ENCODE results near the gene AHCYL2. TPM values are rescaled to one million over a fixed set of nuclear protein-coding genes. Genes with fewer than 3 reads are reported as not detected.
A peak's percentile ranks its signal among the peaks of the same experiment; 100 is the strongest.

The AHCYL2 gene
- total RNA-seq, 1 donor from 2014 or later: 19.0 TPM

GRCh38 chr7:129266181-129266580 lies 41.4 kb downstream of the AHCYL2 start:
- TF ChIP-seq, protein P1, sequence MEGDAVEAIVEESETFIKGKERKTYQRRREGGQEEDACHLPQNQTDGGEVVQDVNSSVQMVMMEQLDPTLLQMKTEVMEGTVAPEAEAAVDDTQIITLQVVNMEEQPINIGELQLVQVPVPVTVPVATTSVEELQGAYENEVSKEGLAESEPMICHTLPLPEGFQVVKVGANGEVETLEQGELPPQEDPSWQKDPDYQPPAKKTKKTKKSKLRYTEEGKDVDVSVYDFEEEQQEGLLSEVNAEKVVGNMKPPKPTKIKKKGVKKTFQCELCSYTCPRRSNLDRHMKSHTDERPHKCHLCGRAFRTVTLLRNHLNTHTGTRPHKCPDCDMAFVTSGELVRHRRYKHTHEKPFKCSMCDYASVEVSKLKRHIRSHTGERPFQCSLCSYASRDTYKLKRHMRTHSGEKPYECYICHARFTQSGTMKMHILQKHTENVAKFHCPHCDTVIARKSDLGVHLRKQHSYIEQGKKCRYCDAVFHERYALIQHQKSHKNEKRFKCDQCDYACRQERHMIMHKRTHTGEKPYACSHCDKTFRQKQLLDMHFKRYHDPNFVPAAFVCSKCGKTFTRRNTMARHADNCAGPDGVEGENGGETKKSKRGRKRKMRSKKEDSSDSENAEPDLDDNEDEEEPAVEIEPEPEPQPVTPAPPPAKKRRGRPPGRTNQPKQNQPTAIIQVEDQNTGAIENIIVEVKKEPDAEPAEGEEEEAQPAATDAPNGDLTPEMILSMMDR (IDR thresholded peaks at IDR 0.05): no peak
- Mint-ChIP-seq H3K4me3 (ENCODE audit: unreplicated experiment) (no peak overlapping the region), H3K9me3 (ENCODE audit: unreplicated experiment) (no peaks in the 10 kb centered on the region), H3K36me3 (ENCODE audit: unreplicated experiment) (no peaks in the 10 kb centered on the region), H3K27me3 (ENCODE audit: unreplicated experiment) (no peaks in the 10 kb centered on the region), H3K4me1 (ENCODE audit: unreplicated experiment) (peaks cover 11% of the 10 kb centered on the region), H3K27ac (ENCODE audit: unreplicated experiment) (no peak overlapping the region)
- DNase-seq (ENCODE audit: extremely low spot score, unreplicated experiment): no peak

GRCh38 chr7:129270077-129270476 lies 45.2 kb downstream of the AHCYL2 start:
- peaks cover 12% of the 10 kb centered on the region for H3K36me3 Mint-ChIP-seq (ENCODE audit: unreplicated experiment)
- peaks cover 9% of the 10 kb centered on the region for H3K4me1 Mint-ChIP-seq (ENCODE audit: unreplicated experiment)
- no peak overlapping the region for H3K27ac Mint-ChIP-seq (ENCODE audit: unreplicated experiment)
- H3K27me3 Mint-ChIP-seq (ENCODE audit: unreplicated experiment): no peaks in the 10 kb centered on the region
- no peak overlapping the region for H3K4me3 Mint-ChIP-seq (ENCODE audit: unreplicated experiment)
- peaks cover 14% of the 10 kb centered on the region for H3K9me3 Mint-ChIP-seq (ENCODE audit: unreplicated experiment)
- no peak for DNase-seq (ENCODE audit: extremely low spot score, unreplicated experiment)
- TF ChIP-seq, protein P1 (IDR thresholded peaks at IDR 0.05): no peak

GRCh38 chr7:129271500-129272355 lies 46.9 kb downstream of the AHCYL2 start:
- Mint-ChIP-seq H3K4me1 (ENCODE audit: unreplicated experiment) (peaks cover 9% of the 10 kb centered on the region), H3K9me3 (ENCODE audit: unreplicated experiment) (peaks cover 14% of the 10 kb centered on the region), H3K27ac (ENCODE audit: unreplicated experiment) (no peak overlapping the region), H3K4me3 (ENCODE audit: unreplicated experiment) (no peak overlapping the region), H3K27me3 (ENCODE audit: unreplicated experiment) (no peaks in the 10 kb centered on the region), H3K36me3 (ENCODE audit: unreplicated experiment) (peaks cover 13% of the 10 kb centered on the region)
- TF ChIP-seq, protein P1 (IDR thresholded peaks at IDR 0.05): peak; percentile 47
- no peak for DNase-seq (ENCODE audit: extremely low spot score, unreplicated experiment)

DNA sequence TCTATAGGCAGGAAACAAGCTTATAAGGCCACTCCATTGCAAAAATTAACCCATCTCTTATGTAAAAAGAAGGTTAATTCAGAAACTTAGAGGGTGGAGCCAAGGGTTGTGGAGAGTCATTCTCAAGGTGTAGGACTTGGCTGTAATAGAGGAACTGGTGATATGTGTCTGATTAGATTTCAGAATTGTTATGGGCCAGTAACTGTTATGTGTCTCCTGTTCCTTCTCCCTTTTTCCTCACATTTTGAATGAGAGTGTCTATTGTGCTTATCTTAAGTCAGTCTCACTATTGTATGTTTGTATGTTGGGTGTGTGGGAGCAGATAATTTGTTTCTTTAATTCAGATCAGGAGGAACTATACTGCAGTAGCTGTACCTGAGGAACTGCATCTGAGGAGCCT lies 49.1 kb downstream of the AHCYL2 start:
- no peaks in the 10 kb centered on the region for H3K27me3 Mint-ChIP-seq (ENCODE audit: unreplicated experiment)
- TF ChIP-seq, protein P1 (IDR thresholded peaks at IDR 0.05): no peak
- peaks cover 14% of the 10 kb centered on the region for H3K36me3 Mint-ChIP-seq (ENCODE audit: unreplicated experiment)
- H3K4me1 Mint-ChIP-seq (ENCODE audit: unreplicated experiment): peaks cover 9% of the 10 kb centered on the region
- no peak for DNase-seq (ENCODE audit: extremely low spot score, unreplicated experiment)
- H3K9me3 Mint-ChIP-seq (ENCODE audit: unreplicated experiment): peaks cover 14% of the 10 kb centered on the region
- no peak overlapping the region for H3K27ac Mint-ChIP-seq (ENCODE audit: unreplicated experiment)
- H3K4me3 Mint-ChIP-seq (ENCODE audit: unreplicated experiment): no peak overlapping the region

DNA sequence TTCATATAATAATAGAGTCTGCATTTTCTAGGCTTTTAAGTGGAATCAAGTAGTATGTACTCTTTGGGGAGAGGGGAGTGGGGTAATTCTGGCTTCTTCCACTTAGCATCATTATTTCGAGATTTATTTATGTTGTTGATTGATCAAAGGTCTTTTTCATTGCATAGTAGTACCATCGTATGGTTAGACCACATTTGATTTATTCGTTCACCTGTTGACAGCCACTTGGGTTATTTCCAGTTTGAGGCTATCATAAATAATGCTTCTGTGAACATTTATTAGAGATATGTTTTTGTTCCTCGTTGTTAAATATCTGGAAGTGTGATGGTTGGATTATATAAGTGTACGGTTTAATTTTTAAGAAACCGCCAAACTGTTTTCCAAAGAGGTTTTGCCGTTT lies 52.8 kb downstream of the AHCYL2 start:
- H3K4me3 Mint-ChIP-seq (ENCODE audit: unreplicated experiment): no peak overlapping the region
- TF ChIP-seq, protein P1 (IDR thresholded peaks at IDR 0.05): no peak
- no peaks in the 10 kb centered on the region for H3K27me3 Mint-ChIP-seq (ENCODE audit: unreplicated experiment)
- no peak overlapping the region for H3K27ac Mint-ChIP-seq (ENCODE audit: unreplicated experiment)
- DNase-seq (ENCODE audit: extremely low spot score, unreplicated experiment): no peak
- H3K36me3 Mint-ChIP-seq (ENCODE audit: unreplicated experiment): peaks cover 14% of the 10 kb centered on the region
- H3K4me1 Mint-ChIP-seq (ENCODE audit: unreplicated experiment): peaks cover 12% of the 10 kb centered on the region
- peaks cover 14% of the 10 kb centered on the region for H3K9me3 Mint-ChIP-seq (ENCODE audit: unreplicated experiment)
